Measurements from ENCODE around the gene UQCC5.

UQCC5 gene

DNA sequence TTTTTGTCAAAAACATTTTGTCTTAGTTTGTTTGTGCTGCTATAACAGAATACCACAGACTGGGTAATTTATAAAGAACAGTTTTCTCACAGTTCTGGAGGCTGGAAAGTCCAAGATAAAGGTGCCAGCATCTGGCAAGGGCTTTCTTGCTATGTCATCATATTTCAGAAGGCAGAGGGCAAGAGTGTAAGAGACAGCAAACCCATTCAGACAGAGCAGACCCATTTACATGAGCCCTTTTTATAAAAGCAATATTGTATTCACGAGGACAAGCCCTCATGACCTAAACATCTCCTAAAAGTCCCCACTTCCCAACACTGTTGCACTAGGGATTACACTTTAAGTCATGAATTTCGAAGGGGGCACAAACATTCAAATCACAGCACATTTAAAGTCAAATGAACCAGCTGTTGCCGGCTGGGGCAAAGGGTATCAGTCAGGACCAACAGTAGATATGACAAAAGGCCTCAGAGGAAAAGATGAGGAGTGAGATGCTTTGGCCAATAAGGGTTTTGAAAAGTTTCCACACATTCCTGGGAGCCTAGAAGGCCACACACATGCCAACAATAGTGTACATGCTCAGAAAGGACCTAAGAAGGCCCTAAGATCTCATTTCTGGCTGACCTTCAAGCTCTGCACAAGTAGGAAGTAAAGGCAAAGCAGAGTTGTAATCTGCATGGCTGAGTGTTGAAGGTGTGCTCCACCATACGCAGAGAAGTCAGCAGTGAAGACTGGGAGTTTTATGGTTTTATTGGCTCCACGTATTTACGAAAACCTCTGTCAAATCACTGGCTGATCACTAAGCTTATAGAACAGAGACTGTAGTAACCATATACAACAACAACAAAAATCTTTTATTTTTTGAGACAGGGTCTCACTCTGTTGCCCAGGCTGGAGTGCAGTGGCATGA is 37.9 kb downstream of the UQCC5 start:
- DNase-seq = no peak
